HG02623 (cell line): ENCODE measurements around the gene ARMC2.
"Not testable (repeated sequence)": the region's sequence is repeated elsewhere in the genome, so short reads cannot be mapped to it uniquely, and the experiment has no call there.

ENCODE experiments used
- ATAC-seq: cut with Tn5 transposase; IDR thresholded peaks from one replicate; pipeline ENCODE4 v1.9.1; 2021; ENCODE audit warnings: moderate library complexity; ENCODE audit not compliant: unreplicated experiment

The ARMC2 gene

GRCh38 chr6:108868647-108869046, 20.4 kb downstream of the ARMC2 start:
- no peak for ATAC-seq

GRCh38 chr6:108869876-108870275, 21.7 kb downstream of the ARMC2 start:
- ATAC-seq: no peak

GRCh38 chr6:108870357-108870756, 22.1 kb downstream of the ARMC2 start:
- no peak for ATAC-seq

GRCh38 chr6:108872141-108872557, 23.9 kb downstream of the ARMC2 start:
- ATAC-seq: no peak

- ATAC-seq: no peak
Measured at GRCh38 chr6:108872575-108872974, 24.4 kb downstream of the ARMC2 start.

GRCh38 chr6:108873251-108873650, 25.0 kb downstream of the ARMC2 start:
- ATAC-seq: no peak

- no peak for ATAC-seq
Measured at GRCh38 chr6:108873971-108874370, 25.7 kb downstream of the ARMC2 start.

GRCh38 chr6:108874470-108875160, 26.4 kb downstream of the ARMC2 start:
- peak; percentile 91 for ATAC-seq

GRCh38 chr6:108875161-108875555, 26.9 kb downstream of the ARMC2 start:
- no peak for ATAC-seq

- ATAC-seq: no peak
Measured at GRCh38 chr6:108877046-108877751, 29.0 kb downstream of the ARMC2 start.

- no peak for ATAC-seq
Measured at GRCh38 chr6:108878942-108879341, 30.7 kb downstream of the ARMC2 start.

- peak; percentile 80 for ATAC-seq
Measured at GRCh38 chr6:108883172-108883571, 35.0 kb downstream of the ARMC2 start.

- ATAC-seq: no peak
Measured at GRCh38 chr6:108884211-108885059, 36.2 kb downstream of the ARMC2 start.

- no peak for ATAC-seq
Measured at GRCh38 chr6:108888052-108888451, 39.8 kb downstream of the ARMC2 start.

GRCh38 chr6:108888745-108889144, 40.5 kb downstream of the ARMC2 start:
- ATAC-seq: no peak

GRCh38 chr6:108890898-108891297, 42.7 kb downstream of the ARMC2 start:
- not testable (repeated sequence) for ATAC-seq

- ATAC-seq: no peak
Measured at GRCh38 chr6:108895571-108895970, 47.3 kb downstream of the ARMC2 start.

GRCh38 chr6:108896111-108896661, 48.0 kb downstream of the ARMC2 start:
- ATAC-seq: no peak

- no peak for ATAC-seq
Measured at GRCh38 chr6:108897371-108897770, 49.1 kb downstream of the ARMC2 start.

GRCh38 chr6:108902382-108902792, 54.2 kb downstream of the ARMC2 start:
- no peak for ATAC-seq

GRCh38 chr6:108903796-108904195, 55.6 kb downstream of the ARMC2 start:
- ATAC-seq: no peak
